Testis (tissue), 3 donors: Measurements from ENCODE around the gene FILIP1L. TPM values are rescaled to one million over a fixed set of nuclear protein-coding genes. Genes with fewer than 3 reads are reported as not detected.

Source experiments
- DNase-seq: peaks from one replicate; pipeline ENCODE4 v3.0.0-alpha.2; 2019
- H3K27ac ChIP-seq, 2 donors: fragments of 200-600 bp; sonication (generic); one replicate each; pipeline ENCODE4 v1.5.1; 2019
- H3K27me3 ChIP-seq: fragments of 200-600 bp; sonication (generic); one replicate; pipeline ENCODE4 v1.5.1; 2019
- H3K36me3 ChIP-seq: fragments of 200-600 bp; sonication (generic); one replicate; pipeline ENCODE4 v1.5.1; 2017; ENCODE audit warnings: low read depth; ENCODE audit errors: missing control alignments
- H3K4me1 ChIP-seq: fragments of 200-600 bp; sonication (generic); one replicate; pipeline ENCODE4 v1.5.1; 2019
- H3K4me3 ChIP-seq, 2 donors: fragments of 200-600 bp; sonication (generic); one replicate each; pipeline ENCODE4 v1.5.1; 2017 to 2019
- H3K9me3 ChIP-seq: fragments of 200-600 bp; sonication (generic); one replicate; pipeline ENCODE4 v1.5.1; 2017
- POLR2A ChIP-seq: fragments of 450-650 bp; IDR thresholded peaks from one replicate; pipeline ENCODE4 v1.6.1; 2017; ENCODE audit warnings: antibody characterized with exemption, mild to moderate bottlenecking, moderate library complexity
- WGBS, 2 donors: methylation state at CpG; one replicate each; pipeline ENCODE4 v1.1.5; 2018; 5-methylcytosine and 5-hydroxymethylcytosine counted together
- intact Hi-C: fragments of 100-400 bp; cut with DNase I; formaldehyde crosslinking; loops from one replicate; pipeline ENCODE4 v1.15.1; 2023; ENCODE audit warnings: low total_unique reads
- polyA plus RNA-seq: library from polyadenylated mRNA; stranded (reverse); fragments of 350-450 nt; fragmentation: Illumina TruSeq; extraction: RNeasy Lipid Tissue Mini Kit (QIAGEN cat#74804); gene quantifications from one replicate; pipeline ENCODE4 v1.2.3, GENCODE V29; 2014; ENCODE audit warnings: low read depth, low replicate concordance; ENCODE audit not compliant: insufficient read depth
- total RNA-seq, 2 donors: library from RNA; depleted of rRNA; stranded (reverse); fragments of >200 nt; gene quantifications; one replicate each; pipeline ENCODE4 v1.2.3, GENCODE V29; 2016
- TF ChIP-seq, protein P1 (sequence below), 3 experiments: fragments of 450-650 bp in 2 of 3; fragments of 200-600 bp in 1 of 3; sonication (generic) in 1 of 3; IDR thresholded peaks; one replicate each; pipeline ENCODE4 v1.5.1; 2016 to 2019; ENCODE audit warnings: antibody characterized with exemption in 3 of 3, mild to moderate bottlenecking in 2 of 3, moderate library complexity in 1 of 3

Gene FILIP1L
- total and polyA plus RNA-seq, 3 donors from 2014 or later = 16.5 to 20.1 (median 16.7) TPM

DNA sequence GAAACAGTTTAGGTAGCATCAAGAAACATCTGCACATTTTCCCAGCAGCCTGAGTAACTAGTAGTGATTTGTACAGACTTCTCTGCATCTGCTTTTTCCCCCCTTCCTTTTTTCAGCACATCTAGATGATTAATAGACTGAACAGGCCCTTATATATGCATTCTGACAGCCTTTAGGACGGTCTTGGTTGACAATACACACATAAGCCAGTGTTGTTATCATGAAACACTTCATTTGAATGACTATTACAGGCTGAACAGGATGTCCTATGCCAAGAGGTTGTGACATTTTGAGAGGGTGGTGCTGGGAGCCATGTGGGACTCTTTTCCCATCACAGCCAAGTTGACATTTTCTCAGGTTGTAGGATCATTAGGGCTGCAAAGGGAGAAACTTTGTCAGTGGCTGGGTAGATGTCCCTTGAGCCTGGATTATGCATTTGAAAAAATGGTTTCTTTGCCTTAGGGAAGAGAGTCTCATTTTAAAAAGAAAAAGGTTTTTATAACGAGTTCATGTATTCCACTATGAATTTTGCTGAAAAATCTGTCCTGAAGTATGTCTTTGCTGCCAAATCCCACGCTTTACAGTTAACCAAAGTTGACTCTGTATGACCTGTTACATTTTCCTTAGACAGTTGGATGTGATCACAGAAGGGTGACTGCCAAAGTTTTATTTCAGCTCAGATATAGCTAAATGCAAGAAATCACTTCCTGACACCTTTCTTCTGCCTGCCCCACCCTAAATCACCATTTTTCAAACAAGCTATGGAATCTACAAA is 73.7 kb downstream of the FILIP1L start:
- Histone ChIP-seq H3K27me3 (no peaks in the 10 kb centered on the region), H3K4me3 (no peak overlapping the region), H3K9me3 (no peaks in the 10 kb centered on the region), H3K36me3 (no peaks in the 10 kb centered on the region), H3K27ac (peak overlapping the region; percentile 53 to 82), H3K4me1 (peaks cover 37% of the 10 kb centered on the region)
- intact Hi-C loops = no loop called here
- DNase-seq = no peak
- no peak for TF ChIP-seq POLR2A
- TF ChIP-seq, protein P1, sequence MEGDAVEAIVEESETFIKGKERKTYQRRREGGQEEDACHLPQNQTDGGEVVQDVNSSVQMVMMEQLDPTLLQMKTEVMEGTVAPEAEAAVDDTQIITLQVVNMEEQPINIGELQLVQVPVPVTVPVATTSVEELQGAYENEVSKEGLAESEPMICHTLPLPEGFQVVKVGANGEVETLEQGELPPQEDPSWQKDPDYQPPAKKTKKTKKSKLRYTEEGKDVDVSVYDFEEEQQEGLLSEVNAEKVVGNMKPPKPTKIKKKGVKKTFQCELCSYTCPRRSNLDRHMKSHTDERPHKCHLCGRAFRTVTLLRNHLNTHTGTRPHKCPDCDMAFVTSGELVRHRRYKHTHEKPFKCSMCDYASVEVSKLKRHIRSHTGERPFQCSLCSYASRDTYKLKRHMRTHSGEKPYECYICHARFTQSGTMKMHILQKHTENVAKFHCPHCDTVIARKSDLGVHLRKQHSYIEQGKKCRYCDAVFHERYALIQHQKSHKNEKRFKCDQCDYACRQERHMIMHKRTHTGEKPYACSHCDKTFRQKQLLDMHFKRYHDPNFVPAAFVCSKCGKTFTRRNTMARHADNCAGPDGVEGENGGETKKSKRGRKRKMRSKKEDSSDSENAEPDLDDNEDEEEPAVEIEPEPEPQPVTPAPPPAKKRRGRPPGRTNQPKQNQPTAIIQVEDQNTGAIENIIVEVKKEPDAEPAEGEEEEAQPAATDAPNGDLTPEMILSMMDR (IDR thresholded peaks at IDR 0.05) = no peak
- 39 to 47% methylated on average over 3 of the region's 3 CpGs for WGBS, 2 donors

DNA sequence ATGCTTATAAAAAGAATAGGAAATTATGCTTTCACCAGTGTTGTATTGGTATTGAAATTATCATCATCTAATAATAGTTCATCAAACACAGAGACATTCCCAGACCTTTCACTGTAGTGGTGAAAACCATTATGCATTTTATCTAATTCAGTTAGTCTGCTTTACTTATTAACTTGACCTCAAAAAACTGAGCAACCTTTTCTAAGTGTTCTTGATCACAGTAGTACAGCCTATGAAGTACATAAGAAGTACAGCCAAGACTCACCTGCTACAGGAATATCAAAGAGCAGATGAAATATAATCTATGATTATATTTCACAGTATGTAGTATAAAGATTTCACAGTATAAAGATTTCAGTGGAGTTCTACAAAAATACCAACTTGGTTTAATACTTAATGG is 75.2 kb downstream of the FILIP1L start:
- Histone ChIP-seq H3K27ac (no peak overlapping the region), H3K4me3 (no peak overlapping the region), H3K36me3 (no peaks in the 10 kb centered on the region), H3K9me3 (no peaks in the 10 kb centered on the region), H3K4me1 (peaks cover 34% of the 10 kb centered on the region), H3K27me3 (no peaks in the 10 kb centered on the region)
- intact Hi-C loops = no loop called here
- TF ChIP-seq, protein P1 (IDR thresholded peaks at IDR 0.05) = no peak
- no peak for TF ChIP-seq POLR2A
- DNase-seq = no peak

DNA sequence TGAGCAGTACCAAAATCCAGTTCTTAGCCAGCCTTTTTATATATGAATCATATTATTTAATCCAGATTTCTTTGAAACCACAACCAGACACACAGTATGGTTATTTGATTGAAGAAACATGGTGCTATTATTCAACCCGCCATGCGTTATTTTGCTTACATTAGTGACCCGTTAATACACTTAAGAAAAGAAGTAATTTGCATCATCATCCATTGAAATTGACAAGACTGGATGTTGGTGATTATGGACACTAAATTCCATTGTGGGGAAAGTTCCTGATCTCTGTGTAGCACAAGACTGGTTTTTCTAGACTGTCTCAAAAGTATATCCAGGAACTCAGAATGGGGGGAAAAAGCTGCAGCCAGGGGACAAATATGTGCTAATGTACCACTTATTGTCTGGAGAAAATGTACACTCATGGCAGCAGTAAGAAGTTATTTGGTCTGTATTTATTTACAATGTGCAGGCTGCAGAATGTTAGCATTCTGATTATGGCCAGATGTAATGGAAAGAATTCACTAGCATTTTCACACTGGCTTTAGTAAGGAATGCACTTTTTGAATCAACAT is 80.3 kb downstream of the FILIP1L start:
- H3K4me3 ChIP-seq = no peak overlapping the region
- H3K9me3 ChIP-seq = no peaks in the 10 kb centered on the region
- H3K27ac ChIP-seq = no peak overlapping the region

DNA sequence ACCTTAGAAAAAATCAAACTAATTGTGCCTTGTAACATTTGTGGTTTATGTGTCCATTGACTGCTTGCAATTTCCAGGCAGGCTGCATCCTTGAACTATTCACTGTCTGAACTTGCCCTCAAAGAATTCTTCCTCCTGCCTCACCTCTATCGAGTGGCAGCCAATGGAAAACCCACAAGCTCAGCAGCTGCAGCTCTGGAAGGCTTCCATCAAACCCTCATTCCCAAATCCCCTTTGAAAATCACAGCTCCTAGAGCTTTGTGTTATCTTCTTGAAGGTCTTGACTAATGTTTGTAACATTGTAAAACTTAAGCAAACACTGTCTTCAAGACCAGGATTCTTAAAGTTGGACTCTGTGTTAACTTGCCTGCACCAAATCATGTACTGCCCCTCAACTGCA is 81.1 kb downstream of the FILIP1L start:
- WGBS, 2 donors = 20 to 32% methylated on average over 1 of the region's 1 CpG
- Histone ChIP-seq H3K4me1 (peaks cover 8% of the 10 kb centered on the region), H3K4me3 (no peak overlapping the region), H3K27ac (no peak overlapping the region), H3K9me3 (no peaks in the 10 kb centered on the region), H3K36me3 (no peaks in the 10 kb centered on the region), H3K27me3 (no peaks in the 10 kb centered on the region)
- TF ChIP-seq, protein P1 (IDR thresholded peaks at IDR 0.05) = no peak
- TF ChIP-seq POLR2A = no peak
- peak; percentile 61 for DNase-seq
- intact Hi-C loops = no loop called here

More for the DNA sequence above, 80.3 kb downstream of the FILIP1L start:
- intact Hi-C loops = no loop called here
- TF ChIP-seq, protein P1 (IDR thresholded peaks at IDR 0.05) = no peak
- no peak for TF ChIP-seq POLR2A
- peaks cover 8% of the 10 kb centered on the region for H3K4me1 ChIP-seq
- H3K27me3 ChIP-seq = no peaks in the 10 kb centered on the region
- H3K36me3 ChIP-seq = no peaks in the 10 kb centered on the region
- WGBS, 2 donors = 93 to 95% methylated on average over 3 of the region's 3 CpGs
- DNase-seq = no peak
